K562 (cell line): ENCODE results near the gene CCDC73. TPM values are rescaled to one million over a fixed set of nuclear protein-coding genes. Genes with fewer than 3 reads are reported as not detected.
A peak's percentile ranks its signal among the peaks of the same experiment; 100 is the strongest.

Experiments
- CHCHD3 ChIP-seq: fragments of 250-450 bp; sonication (Bioruptor Pico); IDR thresholded peaks from 2 replicates; pipeline ENCODE4 v2.1.2; 2022; ENCODE audit warnings: mild to moderate bottlenecking
- DACH1 ChIP-seq: fragments of 450-650 bp; IDR thresholded peaks from 2 replicates; pipeline ENCODE4 v1.6.1; 2018; ENCODE audit not compliant: partially characterized antibody
- ETV6 ChIP-seq, 3 experiments: fragments of 150-350 bp in 1 of 3; sonication (generic) in 1 of 3; formaldehyde crosslinking in 1 of 3; IDR thresholded peaks; 2 replicates each; pipeline versions ENCODE4 v1.6.1 to v1.8.0; 2014 to 2022; ENCODE audit warnings: borderline replicate concordance in 2 of 3, low read depth in 2 of 3, antibody characterized with exemption in 1 of 3, low read length in 1 of 3, mild to moderate bottlenecking in 1 of 3, missing genetic modification reagents in 1 of 3
- FIP1L1 ChIP-seq: fragments of 200-400 bp; formaldehyde crosslinking; IDR thresholded peaks from 2 replicates; pipeline ENCODE4 v1.6.1; 2018; ENCODE audit warnings: mild to moderate bottlenecking, low read depth, low read length; ENCODE audit not compliant: poor library complexity, severe bottlenecking
- HNRNPLL ChIP-seq: fragments of 200-400 bp; formaldehyde crosslinking; IDR thresholded peaks from 2 replicates; pipeline ENCODE4 v1.6.1; 2017; ENCODE audit warnings: low read length, low read depth, mild to moderate bottlenecking; ENCODE audit not compliant: poor library complexity, severe bottlenecking
- HOXB6 ChIP-seq: fragments of 250-450 bp; sonication (Bioruptor Pico); IDR thresholded peaks from 2 replicates; pipeline ENCODE4 v1.5.1; 2022; ENCODE audit warnings: mild to moderate bottlenecking, borderline replicate concordance
- JUNB ChIP-seq: fragments of 450-650 bp; formaldehyde crosslinking; conservative IDR thresholded peaks from 2 replicates; pipeline ENCODE4 v1.4.0; 2020; ENCODE audit warnings: mild to moderate bottlenecking
- NELFE ChIP-seq: IDR thresholded peaks from 2 replicates; pipeline ENCODE4 v1.6.1; 2011; ENCODE audit warnings: mild to moderate bottlenecking; ENCODE audit not compliant: insufficient read depth, insufficient read length
- PCBP1 ChIP-seq: fragments of 200-400 bp; formaldehyde crosslinking; IDR thresholded peaks from 2 replicates; pipeline ENCODE4 v1.6.1; 2018; ENCODE audit warnings: mild to moderate bottlenecking, low read depth, low read length; ENCODE audit not compliant: poor library complexity, severe bottlenecking
- SRF ChIP-seq, 2 experiments: fragments of 250-450, 450-650 bp in 1 of 2; sonication (Bioruptor Pico) in 1 of 2; sonication (generic) in 1 of 2; formaldehyde crosslinking; IDR thresholded peaks; 2 replicates each; pipeline versions ENCODE4 v1.5.0 to v1.5.1; 2020 to 2022; ENCODE audit warnings: mild to moderate bottlenecking in 1 of 2, missing genetic modification reagents in 1 of 2
- XRCC5 ChIP-seq: fragments of 200-400 bp; formaldehyde crosslinking; IDR thresholded peaks from 2 replicates; pipeline ENCODE4 v1.6.1; 2017; ENCODE audit warnings: low read depth, mild to moderate bottlenecking, low read length
- ZEB2 ChIP-seq: fragments of 450-650 bp; IDR thresholded peaks from 2 replicates; pipeline ENCODE4 v1.6.1; 2016
- ZFP1 ChIP-seq: fragments of 450-650 bp; formaldehyde crosslinking; IDR thresholded peaks from 2 replicates; pipeline ENCODE4 v1.4.0; 2020; ENCODE audit warnings: mild to moderate bottlenecking, mixed read lengths
- ZNF134 ChIP-seq: fragments of 250-450 bp; sonication (Bioruptor Pico); conservative IDR thresholded peaks from 2 replicates; pipeline ENCODE4 v1.4.0; 2020
- ZNF551 ChIP-seq: fragments of 250-450 bp; sonication (Bioruptor Pico); IDR thresholded peaks from 2 replicates; pipeline ENCODE4 v1.5.0; 2021; ENCODE audit warnings: mild to moderate bottlenecking, moderate library complexity
- ZSCAN32 ChIP-seq: fragments of 450-650 bp; formaldehyde crosslinking; IDR thresholded peaks from 2 replicates; pipeline ENCODE4 v1.4.0; 2020; ENCODE audit warnings: mild to moderate bottlenecking, moderate library complexity
- polyA plus RNA-seq, 8 experiments: library from polyadenylated mRNA; depleted of rRNA in 4 of 8; stranded (reverse) in 5 of 8; unstranded in 3 of 8; fragments of >200 nt; fragmentation: Nextera tagmentation in 2 of 8; fragmentation: Illumina TruSeq in 1 of 8; extraction: Ambion mirVana in 2 of 8; extraction: Trizol in 1 of 8; gene quantifications; 2 replicates each; pipeline versions ENCODE4 v1.2.1 to v1.2.3, GENCODE V29; 2011 to 2014; ENCODE audit warnings: inconsistent platforms in 1 of 8, missing spikeins in 1 of 8
- total RNA-seq, 7 experiments: library from RNA; depleted of rRNA in 6 of 7; stranded (reverse); fragments of >200 nt in 6 of 7; fragmentation: Illumina TruSeq in 2 of 7; extraction: Trizol in 2 of 7; gene quantifications; 2 replicates each; pipeline versions ENCODE4 v1.2.1 to v1.2.3, GENCODE V29; 2011 to 2021; ENCODE audit warnings: low replicate concordance in 1 of 7
- TF ChIP-seq, protein P1 (sequence below): fragments of 250-450 bp; sonication (Bioruptor Pico); IDR thresholded peaks from 2 replicates; pipeline ENCODE4 v1.8.0; 2021; ENCODE audit warnings: moderate library complexity, mild to moderate bottlenecking, inconsistent platforms
- TF ChIP-seq, protein P2 (sequence below): fragments of 250-450 bp; sonication (Bioruptor Pico); IDR thresholded peaks from 2 replicates; pipeline ENCODE4 v1.4.0; 2020; ENCODE audit warnings: mild to moderate bottlenecking, moderate library complexity, borderline replicate concordance
- TF ChIP-seq, protein P3 (sequence below): sonication (generic); formaldehyde crosslinking; IDR thresholded peaks from 2 replicates; pipeline ENCODE4 v1.8.0; 2022; ENCODE audit warnings: mild to moderate bottlenecking, missing genetic modification reagents
- TF ChIP-seq, protein P4 (sequence below): fragments of 450-650 bp; IDR thresholded peaks from 2 replicates; pipeline ENCODE4 v1.6.1; 2016; ENCODE audit warnings: missing biosample characterization, missing genetic modification characterization

Gene CCDC73
- total and polyA plus RNA-seq, 9 of the 15 experiments (the other 6 are each of a cell fraction or from before 2014, with no cell fraction given) = 0.20 to 0.21 TPM; not detected in 7

DNA sequence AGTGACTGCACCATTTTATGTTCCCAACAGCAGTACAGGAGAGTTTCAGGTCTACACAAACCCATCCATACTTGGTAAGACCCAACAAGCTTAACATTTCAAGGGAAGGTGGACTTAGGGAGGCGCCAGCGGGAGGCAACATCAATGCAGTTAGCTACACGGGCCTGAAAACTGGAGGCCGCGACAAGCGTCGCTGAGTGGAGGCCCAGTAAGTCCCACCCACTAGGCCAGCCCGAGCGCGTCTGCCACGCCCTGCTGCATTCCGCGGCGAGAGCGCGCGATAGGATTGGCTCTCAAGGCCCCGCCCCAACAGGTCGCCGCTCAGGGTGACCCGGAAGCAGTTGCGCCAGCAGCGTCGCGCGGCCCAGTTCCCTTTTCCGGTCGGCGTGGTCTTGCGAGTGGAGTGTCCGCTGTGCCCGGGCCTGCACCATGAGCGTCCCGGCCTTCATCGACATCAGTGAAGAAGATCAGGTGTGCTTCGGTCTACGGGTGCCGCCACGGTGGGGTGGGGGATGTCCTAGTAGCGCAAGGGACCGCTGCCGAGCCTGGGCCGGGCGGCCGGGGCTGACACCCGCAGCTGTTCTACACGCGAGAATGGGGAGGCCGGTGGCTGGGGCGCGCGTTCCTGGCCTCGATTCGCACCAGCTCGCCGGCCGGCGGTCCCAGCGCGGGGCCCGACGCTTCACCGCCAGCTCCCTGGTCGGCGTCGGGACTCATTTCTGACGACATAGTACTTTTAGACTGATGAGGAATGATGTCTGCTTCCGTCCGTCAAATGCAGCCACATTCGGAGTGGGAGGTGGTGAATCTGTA, 210.8 kb downstream of the CCDC73 start, which contains the start of gene EIF3M (continued):
- TF ChIP-seq ZSCAN32 (0 out of 2 replicates have a peak, but pooled peaks have one; percentile 7), NELFE (no peak), ZNF134 (CRISPR knock-in tag) (no peak), ETV6 (IDR thresholded peaks at IDR 0.05; ENCODE audit: borderline replicate concordance in 1 of 2, low read depth in 2 of 2, low read length in 1 of 2) (no peak), ETV6 (CRISPR knock-in tag; IDR thresholded peaks at IDR 0.05; ENCODE audit: borderline replicate concordance) (no peak), ZFP1 (no peak), HOXB6 (CRISPR knock-in tag) (no peak), FIP1L1 (no peak), CHCHD3 (CRISPR knock-in tag) (no peak), XRCC5 (peak; percentile 80; the same call in 1 of the 2 replicates), ZNF551 (CRISPR knock-in tag) (no peak), PCBP1 (peak; percentile 57), JUNB (CRISPR knock-in tag) (no peak), DACH1 (no peak), HNRNPLL (peak; percentile 53), SRF (CRISPR knock-in tag; IDR thresholded peaks at IDR 0.05) (peak in 1 of 2 experiments; percentile 28; a peak in 1 of 4 replicates), ZEB2 (no peak)
- TF ChIP-seq, protein P1, sequence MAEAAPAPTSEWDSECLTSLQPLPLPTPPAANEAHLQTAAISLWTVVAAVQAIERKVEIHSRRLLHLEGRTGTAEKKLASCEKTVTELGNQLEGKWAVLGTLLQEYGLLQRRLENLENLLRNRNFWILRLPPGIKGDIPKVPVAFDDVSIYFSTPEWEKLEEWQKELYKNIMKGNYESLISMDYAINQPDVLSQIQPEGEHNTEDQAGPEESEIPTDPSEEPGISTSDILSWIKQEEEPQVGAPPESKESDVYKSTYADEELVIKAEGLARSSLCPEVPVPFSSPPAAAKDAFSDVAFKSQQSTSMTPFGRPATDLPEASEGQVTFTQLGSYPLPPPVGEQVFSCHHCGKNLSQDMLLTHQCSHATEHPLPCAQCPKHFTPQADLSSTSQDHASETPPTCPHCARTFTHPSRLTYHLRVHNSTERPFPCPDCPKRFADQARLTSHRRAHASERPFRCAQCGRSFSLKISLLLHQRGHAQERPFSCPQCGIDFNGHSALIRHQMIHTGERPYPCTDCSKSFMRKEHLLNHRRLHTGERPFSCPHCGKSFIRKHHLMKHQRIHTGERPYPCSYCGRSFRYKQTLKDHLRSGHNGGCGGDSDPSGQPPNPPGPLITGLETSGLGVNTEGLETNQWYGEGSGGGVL (CRISPR knock-in tag) = no peak
- TF ChIP-seq, protein P2, sequence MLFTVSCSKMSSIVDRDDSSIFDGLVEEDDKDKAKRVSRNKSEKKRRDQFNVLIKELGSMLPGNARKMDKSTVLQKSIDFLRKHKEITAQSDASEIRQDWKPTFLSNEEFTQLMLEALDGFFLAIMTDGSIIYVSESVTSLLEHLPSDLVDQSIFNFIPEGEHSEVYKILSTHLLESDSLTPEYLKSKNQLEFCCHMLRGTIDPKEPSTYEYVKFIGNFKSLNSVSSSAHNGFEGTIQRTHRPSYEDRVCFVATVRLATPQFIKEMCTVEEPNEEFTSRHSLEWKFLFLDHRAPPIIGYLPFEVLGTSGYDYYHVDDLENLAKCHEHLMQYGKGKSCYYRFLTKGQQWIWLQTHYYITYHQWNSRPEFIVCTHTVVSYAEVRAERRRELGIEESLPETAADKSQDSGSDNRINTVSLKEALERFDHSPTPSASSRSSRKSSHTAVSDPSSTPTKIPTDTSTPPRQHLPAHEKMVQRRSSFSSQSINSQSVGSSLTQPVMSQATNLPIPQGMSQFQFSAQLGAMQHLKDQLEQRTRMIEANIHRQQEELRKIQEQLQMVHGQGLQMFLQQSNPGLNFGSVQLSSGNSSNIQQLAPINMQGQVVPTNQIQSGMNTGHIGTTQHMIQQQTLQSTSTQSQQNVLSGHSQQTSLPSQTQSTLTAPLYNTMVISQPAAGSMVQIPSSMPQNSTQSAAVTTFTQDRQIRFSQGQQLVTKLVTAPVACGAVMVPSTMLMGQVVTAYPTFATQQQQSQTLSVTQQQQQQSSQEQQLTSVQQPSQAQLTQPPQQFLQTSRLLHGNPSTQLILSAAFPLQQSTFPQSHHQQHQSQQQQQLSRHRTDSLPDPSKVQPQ (CRISPR knock-in tag) = no peak
- TF ChIP-seq, protein P3, sequence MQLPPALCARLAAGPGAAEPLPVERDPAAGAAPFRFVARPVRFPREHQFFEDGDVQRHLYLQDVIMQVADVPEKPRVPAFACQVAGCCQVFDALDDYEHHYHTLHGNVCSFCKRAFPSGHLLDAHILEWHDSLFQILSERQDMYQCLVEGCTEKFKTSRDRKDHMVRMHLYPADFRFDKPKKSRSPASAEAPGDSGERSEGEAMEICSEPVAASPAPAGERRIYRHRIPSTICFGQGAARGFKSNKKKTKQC = peak; percentile 84
- TF ChIP-seq, protein P4, sequence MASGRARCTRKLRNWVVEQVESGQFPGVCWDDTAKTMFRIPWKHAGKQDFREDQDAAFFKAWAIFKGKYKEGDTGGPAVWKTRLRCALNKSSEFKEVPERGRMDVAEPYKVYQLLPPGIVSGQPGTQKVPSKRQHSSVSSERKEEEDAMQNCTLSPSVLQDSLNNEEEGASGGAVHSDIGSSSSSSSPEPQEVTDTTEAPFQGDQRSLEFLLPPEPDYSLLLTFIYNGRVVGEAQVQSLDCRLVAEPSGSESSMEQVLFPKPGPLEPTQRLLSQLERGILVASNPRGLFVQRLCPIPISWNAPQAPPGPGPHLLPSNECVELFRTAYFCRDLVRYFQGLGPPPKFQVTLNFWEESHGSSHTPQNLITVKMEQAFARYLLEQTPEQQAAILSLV = no peak
